NCI-H1092 treated with DMSO at 0.1 percent for 48 hours (cell line): Measurements from ENCODE around the gene AOPEP.
"Not testable (repeated sequence)": the region's sequence is repeated elsewhere in the genome, so short reads cannot be mapped to it uniquely, and the experiment has no call there.

ENCODE experiments used
- DNase-seq: peaks from one replicate; lab custom pipeline; 2025; lab: John Stamatoyannopoulos, UW

The AOPEP gene

DNA sequence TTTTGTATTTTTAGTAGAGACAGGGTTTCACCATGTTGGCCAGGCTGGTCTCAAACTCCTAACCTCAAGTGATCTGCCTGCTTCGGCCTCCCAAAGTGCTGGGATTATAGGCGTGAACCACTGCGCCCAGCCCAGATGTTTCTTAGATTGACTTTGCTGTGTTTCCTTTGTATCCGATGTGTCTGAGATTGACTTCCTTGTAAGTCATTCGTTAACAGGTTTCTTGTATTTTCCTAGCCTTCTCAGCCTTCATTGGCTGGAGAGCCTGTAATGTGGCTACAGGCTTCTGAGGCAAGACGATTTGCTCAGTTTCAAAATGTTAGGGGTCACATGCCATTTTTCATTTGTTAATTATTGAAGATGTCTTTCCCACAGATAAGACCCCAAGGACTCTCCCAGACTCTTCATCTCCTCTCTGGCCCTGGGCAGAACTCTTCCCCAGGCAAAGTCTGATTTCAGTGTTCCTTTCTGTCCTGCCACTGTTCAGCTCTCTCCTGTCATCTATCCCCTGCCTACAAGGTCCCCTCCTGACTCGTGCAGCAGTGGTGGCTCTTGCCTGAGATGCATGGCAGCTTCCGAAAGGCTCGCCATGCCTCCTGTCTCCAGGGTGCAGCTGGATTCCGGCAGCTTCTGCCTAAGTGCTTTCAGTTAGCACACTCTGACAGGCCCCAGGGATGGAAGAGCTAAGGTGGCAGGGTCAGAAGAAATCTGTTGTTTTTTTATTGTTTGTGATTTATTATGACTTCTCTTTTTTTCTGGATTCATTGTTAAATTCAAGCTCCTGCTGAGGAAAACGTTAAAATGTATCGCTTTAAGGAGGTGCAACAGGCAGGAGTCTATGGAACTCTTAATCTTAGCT lies 206.4 kb downstream of the AOPEP start:
- no peak for DNase-seq

DNA sequence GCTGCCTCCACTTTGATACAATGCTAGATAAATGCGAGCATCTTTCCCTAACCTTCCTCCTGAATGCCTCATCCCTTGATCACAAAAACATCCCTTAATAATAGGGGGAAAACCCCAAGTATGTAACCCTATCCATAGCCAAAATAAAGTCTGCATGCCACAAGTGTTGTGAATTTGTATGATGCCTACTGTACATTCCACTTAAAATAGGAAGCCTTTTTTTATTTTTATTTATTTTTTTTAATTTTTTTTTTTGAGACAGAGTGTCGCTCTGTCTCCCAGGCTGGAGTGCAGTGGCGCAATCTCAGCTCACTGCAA lies 207.0 kb downstream of the AOPEP start:
- DNase-seq: no peak

DNA sequence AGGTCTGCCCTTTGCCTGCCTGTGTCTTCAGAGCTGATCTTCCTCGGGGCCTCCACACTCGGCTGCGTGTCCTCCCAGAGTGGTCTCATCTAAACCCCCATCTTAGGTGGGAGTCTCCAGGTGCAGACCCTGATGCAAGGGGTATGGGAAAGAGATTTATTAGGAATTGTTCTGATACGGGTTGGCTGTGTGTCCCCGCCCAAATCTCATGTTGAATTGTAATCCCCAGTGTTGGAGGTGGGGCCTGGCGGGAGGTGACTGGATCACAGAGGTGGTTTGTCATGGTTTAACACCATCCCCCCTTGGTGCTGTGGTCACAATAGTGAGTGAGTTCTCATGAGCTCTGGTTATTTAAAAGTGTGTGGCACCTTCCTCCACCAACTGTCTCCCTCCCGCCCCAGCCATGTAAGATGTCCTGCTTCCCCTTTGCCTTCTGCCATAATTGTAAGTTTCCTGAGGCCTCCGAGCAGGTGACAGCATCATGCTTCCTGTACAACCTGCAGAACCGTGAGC lies 208.4 kb downstream of the AOPEP start:
- DNase-seq: no peak

DNA sequence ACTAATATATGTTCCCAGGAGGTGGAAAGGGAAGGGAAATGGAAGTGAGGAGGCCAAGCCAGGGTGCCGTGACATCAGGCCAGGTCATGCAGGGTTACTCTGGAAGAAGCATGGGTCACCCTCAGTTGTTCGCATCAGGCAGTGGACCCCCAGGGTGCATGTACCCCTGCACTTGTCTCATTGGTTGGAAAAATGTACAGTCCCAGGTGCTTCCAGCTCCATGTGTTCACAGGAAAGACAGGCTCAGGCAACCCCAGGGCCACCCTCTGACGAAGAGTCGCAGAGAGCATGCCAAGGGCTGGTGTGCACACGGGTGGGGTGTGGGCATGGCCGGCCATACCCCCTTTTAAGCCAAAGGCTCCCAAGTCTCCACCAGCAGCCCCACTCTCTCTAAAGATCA lies 208.9 kb downstream of the AOPEP start:
- no peak for DNase-seq

DNA sequence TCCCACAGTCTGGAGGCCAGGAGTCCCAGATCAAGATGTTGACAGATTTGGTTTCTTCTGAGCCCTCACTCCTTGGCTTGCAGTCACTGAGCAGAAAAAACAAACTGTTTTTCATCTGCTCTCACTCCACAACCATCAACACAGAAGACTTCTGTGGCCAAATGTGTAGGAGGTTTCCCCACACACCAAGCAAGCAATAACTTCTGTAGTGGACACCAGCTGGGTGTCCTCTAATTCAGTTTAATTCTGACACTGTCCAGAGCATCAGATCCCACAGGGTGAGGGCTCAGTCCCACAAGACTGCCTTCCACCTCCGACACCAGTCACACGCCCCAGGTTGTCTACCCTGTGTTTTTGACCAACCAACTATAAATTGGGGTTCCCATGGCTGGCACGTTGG lies 209.9 kb downstream of the AOPEP start:
- DNase-seq: no peak

DNA sequence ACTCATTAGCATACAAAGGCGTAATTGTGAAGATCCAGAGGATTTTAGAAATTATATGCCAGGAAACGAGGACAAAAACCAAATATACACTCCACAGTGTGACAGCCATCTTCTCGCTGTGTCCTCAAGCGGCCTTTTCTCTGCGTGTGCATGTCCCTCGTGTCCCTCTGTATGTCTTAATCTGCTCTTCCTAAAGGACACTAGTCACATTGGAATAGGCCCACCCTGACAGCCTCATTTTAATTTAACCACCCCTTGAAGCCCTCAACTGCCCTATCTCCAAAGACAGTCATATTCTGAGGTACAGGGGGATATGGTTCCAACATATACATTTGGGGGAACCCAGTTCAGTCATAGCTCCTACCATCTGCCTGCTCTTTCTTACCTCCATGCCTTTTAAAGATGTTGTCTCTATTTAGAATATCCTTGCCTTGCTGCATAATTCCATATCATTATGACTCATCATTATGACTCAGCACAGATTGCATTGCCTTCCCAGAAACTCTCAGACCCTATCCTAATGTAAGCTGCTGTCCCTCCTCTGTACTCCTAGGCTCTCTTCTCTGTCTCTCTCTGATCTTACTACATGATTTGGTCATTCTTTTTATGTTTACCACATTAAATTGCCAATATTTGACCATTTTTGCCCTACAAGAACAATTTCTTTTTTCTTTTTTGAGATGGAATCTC lies 210.9 kb downstream of the AOPEP start:
- DNase-seq: no peak

DNA sequence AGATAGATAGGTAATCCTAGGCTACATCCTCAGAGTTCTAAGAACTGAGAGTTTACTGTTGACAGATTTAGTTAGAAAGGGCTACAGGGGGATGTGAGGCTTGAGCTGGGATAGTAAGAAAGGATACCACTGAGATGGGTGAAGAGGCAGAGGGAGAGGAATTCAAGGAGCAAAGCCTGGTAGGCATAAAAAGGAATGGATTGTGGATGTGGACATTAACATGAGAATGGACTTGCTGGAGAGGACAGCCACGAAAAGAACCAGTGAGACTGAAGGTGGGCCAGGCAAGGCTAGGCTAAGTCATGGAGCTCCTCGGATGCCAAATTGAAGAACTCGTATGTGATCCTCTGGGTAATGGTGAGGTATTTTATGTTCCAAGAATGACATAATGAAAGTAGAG lies 211.9 kb downstream of the AOPEP start:
- no peak for DNase-seq

DNA sequence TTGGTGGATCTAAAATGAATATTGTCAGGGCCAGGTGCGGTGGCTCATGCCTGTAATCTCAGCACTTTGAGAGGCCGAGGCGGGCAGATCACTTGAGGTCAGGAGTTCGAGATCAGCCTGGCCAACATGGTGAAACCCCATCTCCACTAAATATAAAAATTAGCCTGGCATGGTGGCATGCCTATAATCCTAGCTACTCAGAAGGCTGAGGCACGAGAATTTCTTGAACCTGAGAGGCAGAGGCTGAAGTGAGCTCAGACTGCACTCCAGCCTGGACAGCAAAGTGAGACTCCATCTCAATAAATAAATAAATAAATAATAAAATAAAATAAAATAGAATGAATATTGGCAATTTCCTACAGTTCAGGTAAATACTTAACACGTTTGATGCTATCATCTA lies 213.8 kb downstream of the AOPEP start:
- DNase-seq: not testable (repeated sequence)

DNA sequence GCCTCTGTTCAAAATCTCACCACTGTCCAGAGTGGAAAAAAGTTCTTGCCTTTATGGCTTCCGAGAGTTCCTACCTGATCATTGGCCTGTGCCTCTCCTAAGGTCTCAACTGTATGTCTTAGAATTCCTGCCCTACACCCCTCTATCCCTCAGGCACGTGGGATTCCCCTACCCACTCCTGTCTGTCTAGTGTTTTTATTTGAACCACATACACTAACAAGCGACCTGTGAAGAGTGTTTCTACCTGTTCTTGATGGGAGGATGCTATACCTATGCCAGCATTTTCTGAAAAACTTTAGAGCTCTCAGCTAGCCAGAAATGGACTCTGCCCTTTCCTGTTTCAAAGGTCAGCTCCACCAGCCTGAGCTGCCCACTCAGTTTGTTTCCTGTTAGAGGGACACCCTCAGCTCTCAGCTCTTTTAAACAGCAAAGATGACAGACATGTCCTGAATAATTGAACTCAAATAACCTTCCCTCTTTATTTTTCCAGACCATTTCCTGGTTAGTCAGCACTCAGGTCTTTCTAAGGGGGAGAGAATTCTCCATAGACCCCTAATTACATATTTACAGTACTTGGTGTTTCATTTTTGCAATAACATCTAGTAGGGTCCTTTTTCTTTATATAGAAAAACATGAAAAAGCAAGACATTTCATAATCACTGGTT lies 214.8 kb downstream of the AOPEP start:
- no peak for DNase-seq

DNA sequence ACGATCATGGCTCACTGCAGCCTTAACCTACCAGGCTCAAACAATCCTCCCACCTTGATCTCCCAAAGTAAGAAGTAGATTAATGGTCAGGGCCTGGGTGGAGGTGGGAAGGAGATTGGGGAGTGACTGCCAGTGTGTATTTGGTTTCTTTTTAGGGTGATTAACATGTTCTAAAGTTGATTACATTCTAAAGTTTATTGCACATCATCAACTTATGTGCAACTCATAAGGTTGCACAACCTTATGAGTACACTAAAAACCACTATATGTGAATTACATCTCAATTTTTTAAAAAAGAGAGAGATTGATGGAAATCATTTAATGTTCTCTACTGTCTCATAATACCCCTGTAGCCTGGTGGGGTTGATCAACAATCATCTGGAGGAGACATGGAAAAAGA lies 218.1 kb downstream of the AOPEP start:
- no peak for DNase-seq

DNA sequence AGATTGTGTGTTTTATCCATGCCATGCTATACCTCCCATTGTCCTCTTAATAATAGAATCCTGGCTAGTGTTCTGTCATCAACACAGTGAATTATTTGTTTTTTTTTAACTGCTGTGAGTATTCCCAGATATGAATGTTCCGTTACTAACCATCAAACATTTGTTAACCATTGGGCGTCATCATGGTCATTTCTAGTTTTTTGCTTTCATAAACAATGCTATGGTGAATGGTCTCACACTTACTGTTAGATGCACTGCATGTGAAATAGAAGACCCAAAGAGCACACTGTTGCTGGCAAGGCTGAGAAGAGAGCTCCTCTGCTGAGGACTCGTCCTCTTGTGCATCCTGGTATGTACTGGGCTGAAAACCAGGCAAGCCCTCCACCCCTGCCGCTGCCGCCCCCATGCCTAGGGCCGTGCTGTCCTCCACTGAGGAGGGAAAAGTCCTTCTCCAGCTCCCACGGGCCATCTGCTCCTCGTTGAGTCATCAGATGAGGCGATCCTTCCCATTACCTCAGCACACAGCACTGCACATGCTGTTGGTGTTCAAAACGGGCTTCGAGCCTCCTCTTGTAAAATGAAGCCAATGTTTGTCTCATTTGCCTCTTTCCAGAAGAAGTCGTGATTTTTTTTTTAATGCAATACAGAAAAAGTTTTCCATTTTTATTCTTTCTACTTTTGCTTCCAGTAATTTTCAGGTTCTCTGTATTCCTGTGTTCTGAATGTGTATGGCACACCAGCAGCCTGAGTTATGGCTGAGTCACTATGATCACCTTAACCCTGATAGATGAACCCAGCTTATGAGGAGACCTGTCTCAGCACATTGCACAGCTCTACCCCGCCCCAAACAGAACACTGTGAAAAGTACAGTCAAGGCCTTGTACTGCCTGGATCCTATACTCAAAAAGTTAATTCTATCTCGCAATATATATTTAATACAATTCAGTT lies 219.0 kb downstream of the AOPEP start:
- no peak for DNase-seq

DNA sequence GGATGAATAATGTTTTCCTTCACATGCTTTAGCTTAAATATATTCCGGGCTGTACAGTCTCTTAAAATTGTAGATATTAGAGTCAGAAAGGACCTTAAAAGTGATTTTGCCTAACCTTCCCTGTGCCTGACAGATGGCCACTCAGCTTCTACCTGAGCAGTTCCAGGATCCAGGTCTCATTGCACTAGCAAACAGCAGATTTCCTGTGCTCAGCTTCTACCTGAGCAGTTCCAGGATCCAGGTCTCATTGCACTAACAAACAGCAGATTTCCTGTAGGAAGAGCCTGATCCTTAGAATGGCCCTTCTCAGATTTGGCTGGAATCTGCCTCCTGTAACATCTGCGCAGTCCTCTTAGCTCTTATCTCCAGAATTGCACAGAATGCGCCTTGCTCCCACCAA lies 219.8 kb downstream of the AOPEP start:
- DNase-seq: no peak

DNA sequence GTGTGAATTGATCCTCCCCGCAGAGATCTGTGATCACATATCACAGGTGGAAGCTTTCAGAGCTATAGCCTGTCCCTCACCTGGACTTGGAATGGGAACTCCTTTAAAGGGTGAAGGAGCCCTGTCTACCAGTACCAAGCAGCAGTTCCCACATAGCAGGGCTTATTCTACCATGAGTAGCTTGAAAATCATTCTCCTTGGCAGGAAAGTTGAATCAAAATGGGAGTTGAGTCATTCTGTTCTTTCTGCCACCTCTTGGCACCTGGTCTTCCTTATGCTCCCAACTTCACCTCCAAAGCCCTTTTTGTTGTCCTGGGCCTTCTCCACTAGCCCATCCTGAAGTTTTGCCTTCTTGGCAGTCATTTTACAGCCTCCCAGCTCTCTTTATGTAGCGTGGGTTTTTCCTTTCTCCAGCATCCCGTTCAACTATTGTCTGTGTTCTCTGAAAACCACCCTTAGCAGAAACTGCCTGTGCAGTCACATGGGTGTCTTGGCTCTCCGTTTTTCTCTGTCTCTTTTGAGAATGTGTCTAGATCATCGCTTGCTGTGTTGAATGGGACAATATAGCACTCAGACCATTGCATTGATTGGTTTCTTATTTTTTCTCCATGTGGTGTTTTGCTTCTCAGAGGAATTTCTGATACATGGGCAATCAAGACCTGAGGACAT lies 222.2 kb downstream of the AOPEP start:
- DNase-seq: no peak

DNA sequence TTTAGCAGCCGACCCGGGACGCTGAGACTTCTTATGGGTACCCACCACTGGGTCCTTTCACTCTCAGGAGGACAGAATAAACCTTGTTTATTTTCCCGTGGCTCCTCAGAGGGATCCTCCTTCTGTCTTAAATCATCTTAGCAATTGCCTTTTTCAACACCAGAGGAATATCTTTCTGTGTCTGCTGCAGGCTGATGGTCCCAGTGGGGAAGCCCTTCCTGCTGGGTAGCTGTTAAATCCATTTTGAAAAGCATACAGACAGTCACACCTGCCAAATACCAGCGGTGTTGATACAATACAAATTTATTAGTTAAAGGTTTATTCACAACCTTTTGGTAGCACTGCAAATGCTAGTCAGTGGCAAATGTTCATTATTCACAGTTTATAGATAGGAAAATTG lies 222.9 kb downstream of the AOPEP start:
- DNase-seq: no peak

DNA sequence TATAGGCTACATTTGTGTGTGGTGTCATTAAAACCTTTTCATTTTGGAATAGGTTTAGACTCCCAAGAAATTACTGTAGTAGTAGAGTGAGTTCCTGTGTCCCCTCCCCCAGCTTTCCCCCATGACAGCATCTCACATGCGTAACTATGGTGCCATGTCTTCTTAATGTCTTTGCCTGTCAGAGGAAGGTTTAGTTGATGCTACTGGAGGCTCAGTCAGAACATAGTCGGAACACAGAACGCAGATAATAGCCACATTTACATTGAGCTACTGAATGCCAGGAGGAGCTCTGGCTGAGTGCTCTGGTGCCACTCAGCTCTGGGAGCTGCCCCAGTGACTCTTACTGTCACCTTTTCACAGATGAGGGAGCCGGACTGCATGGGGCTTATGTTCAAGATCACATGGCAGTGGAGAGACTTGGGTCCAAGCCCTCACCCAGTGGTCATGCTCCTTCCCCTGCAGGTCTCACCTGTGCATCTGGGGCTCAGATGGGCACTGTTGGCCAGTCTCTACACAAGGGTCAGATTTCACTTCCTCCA lies 223.6 kb downstream of the AOPEP start:
- DNase-seq: no peak

DNA sequence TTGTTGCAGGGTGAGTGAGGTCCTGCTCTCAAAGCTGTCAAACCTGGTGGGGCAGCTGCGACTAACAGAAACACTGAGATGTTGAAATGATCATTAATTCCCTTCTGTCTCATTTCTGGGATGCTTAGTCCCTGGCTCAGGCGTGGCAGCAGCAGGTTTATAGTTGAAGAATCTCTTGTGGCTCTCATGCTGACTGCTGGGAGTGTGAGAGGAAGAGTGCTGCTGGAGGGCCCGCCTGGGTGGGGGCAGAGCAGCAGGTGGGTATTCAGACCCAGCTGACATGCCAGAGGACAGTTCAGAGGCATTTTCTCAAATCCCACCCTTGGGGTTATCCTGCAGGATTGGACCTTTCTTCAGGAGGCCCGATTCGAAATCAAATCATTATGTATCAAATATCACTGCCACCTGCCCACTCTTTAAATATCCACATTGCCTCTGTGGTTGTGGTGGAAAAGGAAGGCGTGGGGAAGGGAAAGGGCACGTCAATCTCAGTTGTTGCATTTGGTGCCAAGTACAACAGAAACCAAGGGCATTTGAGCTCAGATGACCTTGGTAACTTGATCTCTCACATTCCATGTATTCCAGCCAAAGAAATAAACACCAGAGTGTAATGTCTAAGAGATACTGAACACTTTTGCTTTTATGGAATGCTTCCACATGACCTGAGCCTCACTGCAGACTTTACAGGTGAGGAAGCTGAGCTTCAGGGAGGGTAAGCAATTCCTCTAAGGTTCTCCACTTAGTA lies 224.3 kb downstream of the AOPEP start:
- no peak for DNase-seq

DNA sequence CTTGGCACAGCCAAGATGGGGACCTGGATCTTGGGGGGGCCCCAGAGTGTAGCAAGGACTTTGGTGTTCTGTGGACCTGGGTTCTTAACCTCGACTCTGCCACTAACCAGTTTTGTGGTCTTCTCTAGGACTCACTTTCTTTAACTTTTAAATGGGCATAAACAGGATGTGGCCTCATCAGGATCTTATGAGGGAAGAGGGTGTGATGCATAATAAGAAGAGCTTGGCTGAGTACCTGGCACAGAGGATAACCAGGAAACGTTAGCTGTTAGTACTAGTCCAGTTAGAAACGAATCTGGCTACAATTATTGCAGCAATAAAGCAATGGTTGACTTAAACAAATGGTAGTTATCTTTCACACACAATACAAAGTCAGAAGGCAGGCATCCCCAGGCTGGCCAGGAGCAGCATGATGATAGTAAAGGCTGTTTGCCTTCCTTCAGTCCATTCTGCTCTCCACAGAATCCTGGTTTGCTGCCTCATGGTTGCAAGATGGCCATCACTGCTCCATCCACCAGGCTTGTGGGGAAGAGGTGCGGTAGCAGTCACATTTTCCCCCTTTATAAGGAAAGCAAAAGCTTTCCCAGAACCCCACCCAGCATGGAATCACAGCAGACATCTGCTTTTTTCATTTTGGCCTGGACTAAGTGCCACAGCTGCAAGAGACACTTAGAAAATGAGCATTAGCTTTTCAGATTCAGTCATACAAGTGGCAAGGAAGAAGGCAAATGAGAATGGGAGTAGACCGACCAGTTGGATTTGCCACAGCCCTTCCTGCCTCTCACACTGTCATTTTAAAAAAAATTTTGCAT lies 225.0 kb downstream of the AOPEP start:
- no peak for DNase-seq

DNA sequence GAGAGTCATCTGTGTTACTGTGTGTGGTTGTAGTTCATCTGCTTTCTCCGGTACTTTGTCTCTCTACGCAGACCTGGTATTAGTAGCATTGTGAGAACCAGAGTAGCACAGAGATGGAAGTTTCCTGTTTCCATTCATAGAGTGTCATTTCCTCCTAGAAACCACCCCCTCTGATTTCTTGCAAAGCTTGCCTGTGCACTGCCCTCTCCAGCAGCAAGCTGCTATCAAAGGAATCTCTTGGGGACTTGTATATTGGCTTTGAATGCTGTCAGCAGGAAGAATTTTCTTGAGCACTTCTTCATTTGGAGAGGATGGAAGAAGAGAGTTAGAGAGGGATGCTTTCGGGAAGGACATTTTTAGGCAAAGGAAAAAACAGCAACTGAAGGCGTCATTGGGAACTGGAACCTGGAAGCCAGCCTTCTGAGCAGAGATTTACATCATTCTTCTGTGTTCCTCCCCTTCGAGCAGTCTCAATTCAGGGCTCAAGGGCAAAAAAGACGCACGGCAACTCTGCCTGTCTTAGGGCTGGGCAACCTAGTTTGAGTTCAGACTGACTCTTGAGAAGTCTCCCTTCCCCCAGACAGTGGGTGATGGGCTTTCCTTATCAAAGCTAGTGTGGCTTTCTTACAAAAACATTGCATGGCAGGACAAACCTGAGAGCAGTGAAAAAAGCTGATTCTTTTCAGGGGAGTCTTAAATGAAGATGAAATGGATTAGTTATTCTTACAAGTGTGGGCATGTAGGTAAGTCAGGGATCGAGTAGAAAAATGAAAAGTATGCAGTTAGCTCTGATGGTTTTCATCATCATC lies 226.3 kb downstream of the AOPEP start:
- DNase-seq: no peak

DNA sequence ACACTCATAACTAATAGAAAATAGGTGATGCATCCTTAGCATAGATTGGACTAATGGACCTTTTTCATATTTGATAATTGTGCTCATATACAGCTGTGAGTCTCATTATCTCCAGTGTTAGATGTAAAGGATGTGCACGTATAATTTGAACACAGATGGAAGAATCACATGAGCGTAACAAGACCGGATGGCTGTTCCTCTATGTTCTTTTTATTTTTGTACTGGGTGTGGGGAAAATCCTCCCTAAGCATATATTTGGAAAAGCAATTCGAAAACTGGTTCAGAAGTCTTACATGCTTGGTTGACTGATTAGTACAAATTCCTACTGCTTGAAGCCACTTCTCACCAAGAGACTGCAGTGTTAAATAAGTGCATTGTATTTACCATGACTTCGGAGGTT lies 230.2 kb downstream of the AOPEP start:
- DNase-seq: no peak
